ENCODE data around the gene CDYL2. TPM values are rescaled to one million over a fixed set of nuclear protein-coding genes. Genes with fewer than 3 reads are reported as not detected.

Gene CDYL2
- total RNA-seq, 1 donor from 2014 or later, result 4.9 TPM

GRCh38 chr16:80784951-80785350 is 19.4 kb downstream of the CDYL2 start:
- Histone ChIP-seq H3K4me2 (no peak overlapping the region), H3K9me3 (ENCODE audit: low read depth) (no peaks in the 10 kb centered on the region), H3K36me3 (no peaks in the 10 kb centered on the region), H3K27me3 (no peaks in the 10 kb centered on the region), H3K9ac (no peak overlapping the region), H4K20me1 (ENCODE audit: low read depth) (no peaks in the 10 kb centered on the region), H3K4me3 (no peak overlapping the region), H3K27ac (no peak overlapping the region), H2AFZ (replicated peaks) (no peak overlapping the region), H3F3A (ENCODE audit: low read depth) (no peaks in the 10 kb centered on the region), H3K4me1 (no peaks in the 10 kb centered on the region), H3K79me2 (ENCODE audit: low read depth) (no peaks in the 10 kb centered on the region)
- H3K27me3 Mint-ChIP-seq (ENCODE audit: insufficient read depth, low read depth), result no peaks in the 10 kb centered on the region
- TF ChIP-seq CTCF (IDR thresholded peaks at IDR 0.05) (no peak), EZH2 (IDR thresholded peaks at IDR 0.05) (no peak), EZH2phosphoT487 (IDR thresholded peaks at IDR 0.05) (no peak)
- DNase-seq (ENCODE audit: low spot score), result no peak
- no peak overlapping the region for H3K4me3 Mint-ChIP-seq
- no peaks in the 10 kb centered on the region for H3K36me3 Mint-ChIP-seq
- H3K27ac Mint-ChIP-seq, result no peak overlapping the region
- peaks cover 28% of the 10 kb centered on the region for H3K9me3 Mint-ChIP-seq
- no peaks in the 10 kb centered on the region for H3K4me1 Mint-ChIP-seq

- no peaks in the 10 kb centered on the region for H3K4me1 Mint-ChIP-seq
- no peak overlapping the region for H3K4me2 ChIP-seq
- H2AFZ ChIP-seq (replicated peaks), result no peak overlapping the region
- H3K27me3 ChIP-seq, result no peaks in the 10 kb centered on the region
- no peak overlapping the region for H3K9ac ChIP-seq
- H3K9me3 Mint-ChIP-seq, result peaks cover 20% of the 10 kb centered on the region
- no peaks in the 10 kb centered on the region for H3K36me3 Mint-ChIP-seq
- no peak overlapping the region for H3K4me3 Mint-ChIP-seq
- H3K79me2 ChIP-seq (ENCODE audit: low read depth), result no peaks in the 10 kb centered on the region
- no peaks in the 10 kb centered on the region for H4K20me1 ChIP-seq (ENCODE audit: low read depth)
- H3K27ac ChIP-seq, result no peak overlapping the region
- no peak overlapping the region for H3K4me3 ChIP-seq
- no peaks in the 10 kb centered on the region for H3F3A ChIP-seq (ENCODE audit: low read depth)
- H3K4me1 ChIP-seq, result no peaks in the 10 kb centered on the region
- H3K9me3 ChIP-seq (ENCODE audit: low read depth), result no peaks in the 10 kb centered on the region
- no peaks in the 10 kb centered on the region for H3K36me3 ChIP-seq
- no peaks in the 10 kb centered on the region for H3K27me3 Mint-ChIP-seq (ENCODE audit: insufficient read depth, low read depth)
- no peak for DNase-seq (ENCODE audit: low spot score)
- TF ChIP-seq CTCF (IDR thresholded peaks at IDR 0.05) (no peak), EZH2phosphoT487 (IDR thresholded peaks at IDR 0.05) (no peak)
- no peak overlapping the region for H3K27ac Mint-ChIP-seq
Observed at GRCh38 chr16:80778703-80779102, 25.7 kb downstream of the CDYL2 start.

- no peaks in the 10 kb centered on the region for H3K4me1 Mint-ChIP-seq
- H3K27me3 ChIP-seq, result no peaks in the 10 kb centered on the region
- H3K9ac ChIP-seq, result no peak overlapping the region
- H3K4me2 ChIP-seq, result no peak overlapping the region
- H3K4me1 ChIP-seq, result no peaks in the 10 kb centered on the region
- no peaks in the 10 kb centered on the region for H3K36me3 ChIP-seq
- no peak overlapping the region for H3K27ac Mint-ChIP-seq
- H3K36me3 Mint-ChIP-seq, result no peaks in the 10 kb centered on the region
- no peak overlapping the region for H3K4me3 ChIP-seq
- no peaks in the 10 kb centered on the region for H4K20me1 ChIP-seq (ENCODE audit: low read depth)
- no peak overlapping the region for H3K27ac ChIP-seq
- H3K79me2 ChIP-seq (ENCODE audit: low read depth), result no peaks in the 10 kb centered on the region
- no peaks in the 10 kb centered on the region for H3K27me3 Mint-ChIP-seq (ENCODE audit: insufficient read depth, low read depth)
- no peaks in the 10 kb centered on the region for H3F3A ChIP-seq (ENCODE audit: low read depth)
- no peaks in the 10 kb centered on the region for H3K9me3 ChIP-seq (ENCODE audit: low read depth)
- H3K9me3 Mint-ChIP-seq, result peaks cover 9% of the 10 kb centered on the region
- H3K4me3 Mint-ChIP-seq, result no peak overlapping the region
- TF ChIP-seq EZH2phosphoT487 (IDR thresholded peaks at IDR 0.05) (no peak), CTCF (IDR thresholded peaks at IDR 0.05) (no peak), EZH2 (IDR thresholded peaks at IDR 0.05) (no peak)
- H2AFZ ChIP-seq (replicated peaks), result no peak overlapping the region
- no peak for DNase-seq (ENCODE audit: low spot score)
Observed at GRCh38 chr16:80776856-80777255, 27.5 kb downstream of the CDYL2 start.

GRCh38 chr16:80775450-80775849 is 28.9 kb downstream of the CDYL2 start:
- no peaks in the 10 kb centered on the region for H3K27me3 Mint-ChIP-seq (ENCODE audit: insufficient read depth, low read depth)
- TF ChIP-seq CTCF (IDR thresholded peaks at IDR 0.05), result no peak
- Histone ChIP-seq H4K20me1 (ENCODE audit: low read depth) (no peaks in the 10 kb centered on the region), H2AFZ (replicated peaks) (no peak overlapping the region), H3K9ac (no peak overlapping the region), H3K9me3 (ENCODE audit: low read depth) (no peaks in the 10 kb centered on the region), H3K4me2 (no peak overlapping the region), H3K27ac (no peak overlapping the region), H3F3A (ENCODE audit: low read depth) (no peaks in the 10 kb centered on the region), H3K79me2 (ENCODE audit: low read depth) (no peaks in the 10 kb centered on the region), H3K36me3 (no peaks in the 10 kb centered on the region), H3K27me3 (no peaks in the 10 kb centered on the region), H3K4me3 (no peak overlapping the region), H3K4me1 (no peaks in the 10 kb centered on the region)
- H3K9me3 Mint-ChIP-seq, result peaks cover 4% of the 10 kb centered on the region
- no peak overlapping the region for H3K4me3 Mint-ChIP-seq
- no peaks in the 10 kb centered on the region for H3K4me1 Mint-ChIP-seq
- H3K27ac Mint-ChIP-seq, result no peak overlapping the region
- DNase-seq (ENCODE audit: low spot score), result no peak
- H3K36me3 Mint-ChIP-seq, result no peaks in the 10 kb centered on the region
